ENCODE results near the gene VOPP1.

The VOPP1 gene

DNA sequence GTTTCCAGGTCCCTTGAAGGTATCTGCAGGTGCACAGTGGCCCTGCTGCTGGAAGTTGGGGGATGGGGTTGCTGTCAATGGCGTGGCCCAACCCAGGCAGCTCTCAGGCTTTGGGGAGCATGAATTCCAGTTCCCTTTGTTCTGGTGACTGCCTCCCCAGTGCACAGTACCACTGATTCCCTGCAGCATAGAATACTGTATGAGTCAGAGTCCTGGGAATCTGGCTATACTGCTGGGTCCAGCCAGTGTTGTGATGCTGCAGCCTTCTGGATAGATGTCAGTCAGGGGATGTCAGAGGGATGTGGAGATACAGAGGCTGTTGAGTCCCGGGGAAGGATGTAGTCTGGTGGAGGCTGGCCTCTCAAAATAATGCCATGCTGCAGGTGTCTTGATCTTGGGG lies 107.9 kb downstream of the VOPP1 start:
- TF ChIP-seq CTCF (IDR thresholded peaks at IDR 0.05; ENCODE audit: insufficient read depth, low read length, missing control alignments), result no peak
- DNase-seq (ENCODE audit: low read depth, low spot score), result no peak
- H3K4me3 ChIP-seq (ENCODE audit: low read depth, low read length), result no peak overlapping the region
- POLR2A ChIA-PET, result no interaction called here
- CTCF ChIA-PET, result no interaction called here

DNA sequence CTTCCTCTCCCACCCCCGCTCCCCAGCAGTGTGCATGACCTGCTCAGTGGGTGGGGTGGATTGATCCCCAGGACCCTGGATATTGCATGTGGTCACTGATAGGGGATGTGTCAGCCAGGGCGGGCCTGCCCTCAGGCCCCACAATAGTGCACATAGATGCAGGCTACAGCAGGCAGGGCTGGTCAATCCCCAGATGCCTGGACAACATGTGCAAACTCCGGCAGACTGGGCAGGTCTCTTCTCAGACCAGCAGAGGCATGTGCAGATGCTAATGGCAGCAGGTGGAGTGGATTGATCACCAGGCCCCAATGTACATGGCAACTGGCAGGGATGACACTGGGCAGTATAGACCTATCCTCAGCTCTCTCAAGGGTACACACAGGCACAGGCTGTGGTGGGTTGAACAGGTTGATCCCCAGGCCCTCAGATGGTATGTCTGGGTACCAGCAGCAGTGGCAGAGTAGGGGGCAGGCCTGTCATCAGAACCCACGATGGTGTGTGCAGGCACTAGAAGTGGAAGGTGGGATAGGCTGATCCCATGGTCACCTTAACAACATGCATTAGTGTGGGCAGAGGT lies 108.5 kb downstream of the VOPP1 start:
- no peak overlapping the region for H3K4me3 ChIP-seq (ENCODE audit: low read depth, low read length)
- CTCF ChIA-PET, result no interaction called here
- no peak for TF ChIP-seq CTCF (IDR thresholded peaks at IDR 0.05; ENCODE audit: insufficient read depth, low read length, missing control alignments)
- POLR2A ChIA-PET, result no interaction called here
- no peak for DNase-seq (ENCODE audit: low read depth, low spot score)

DNA sequence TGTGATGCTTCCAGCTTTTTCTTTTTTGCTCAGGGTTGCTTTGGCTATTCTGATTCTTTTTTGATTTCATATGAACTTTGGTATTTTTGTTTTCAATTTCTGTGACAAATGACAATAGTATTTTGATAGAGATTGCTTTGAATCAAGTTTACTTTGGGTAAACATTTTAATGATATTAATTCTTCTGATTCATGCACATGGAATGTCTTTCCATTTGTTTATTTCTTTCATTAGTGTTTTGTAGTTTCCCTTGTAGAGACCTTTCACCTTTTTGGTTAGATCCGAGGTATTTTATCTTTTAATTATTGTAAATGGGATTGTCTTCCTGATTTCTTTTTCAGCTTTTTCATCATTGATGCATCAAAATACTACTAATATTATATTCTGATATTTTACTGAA lies 114.0 kb downstream of the VOPP1 start:
- ChIA-PET CTCF (no interaction called here), POLR2A (no interaction called here)
- no peak for TF ChIP-seq CTCF (IDR thresholded peaks at IDR 0.05; ENCODE audit: insufficient read depth, low read length, missing control alignments)
- no peak for DNase-seq (ENCODE audit: low read depth, low spot score)
- no peak overlapping the region for H3K4me3 ChIP-seq (ENCODE audit: low read depth, low read length)

DNA sequence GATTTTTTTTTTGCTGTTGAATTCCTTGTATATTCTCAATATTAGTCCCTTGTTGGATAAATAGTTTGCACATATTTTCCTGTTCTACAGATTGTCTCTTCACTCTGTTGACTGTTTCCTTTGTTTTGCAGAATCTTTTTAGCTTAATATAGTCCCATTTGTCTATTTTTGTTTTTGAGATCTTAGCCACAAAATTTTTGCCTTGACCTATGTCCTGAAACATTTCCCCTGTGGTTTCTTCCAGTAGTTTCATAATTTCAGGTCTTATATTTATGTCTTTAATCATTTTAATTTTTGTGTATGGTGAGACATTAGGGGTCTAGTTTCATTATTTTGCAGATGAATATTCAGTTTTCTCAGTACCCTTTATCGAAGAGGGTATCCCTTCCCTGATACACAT lies 114.5 kb downstream of the VOPP1 start:
- ChIA-PET CTCF (no interaction called here), POLR2A (no interaction called here)
- TF ChIP-seq CTCF (IDR thresholded peaks at IDR 0.05; ENCODE audit: insufficient read depth, low read length, missing control alignments), result no peak
- no peak for DNase-seq (ENCODE audit: low read depth, low spot score)
- no peak overlapping the region for H3K4me3 ChIP-seq (ENCODE audit: low read depth, low read length)

DNA sequence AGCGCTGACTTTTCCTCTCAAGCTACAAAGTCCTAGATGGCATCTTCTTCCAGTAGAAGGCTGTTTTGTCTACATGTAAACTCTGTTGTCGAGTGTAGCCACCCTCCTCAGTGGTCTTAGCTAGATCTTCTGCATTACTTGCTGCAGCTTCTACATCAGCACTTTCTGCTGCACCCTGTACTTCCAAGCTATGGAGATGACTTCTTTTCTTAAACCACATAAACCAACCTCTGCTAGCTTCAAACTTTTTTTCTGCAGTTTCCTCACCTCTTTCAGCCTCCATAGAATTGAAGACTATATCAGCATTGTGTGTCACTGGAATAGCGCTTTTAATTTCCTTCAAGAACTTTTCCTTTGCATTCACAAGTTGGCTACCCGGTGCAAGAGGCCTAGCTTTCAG lies 119.3 kb downstream of the VOPP1 start:
- H3K4me3 ChIP-seq (ENCODE audit: low read depth, low read length), result no peak overlapping the region
- CTCF ChIA-PET, result interaction anchor here (1.3 kb wide), 1 partner anchor 15 kb away, joined by 3 read pairs; no protein-coding TSS in a partner anchor
- DNase-seq (ENCODE audit: low read depth, low spot score), result no peak
- POLR2A ChIA-PET, result no interaction called here
- no peak for TF ChIP-seq CTCF (IDR thresholded peaks at IDR 0.05; ENCODE audit: insufficient read depth, low read length, missing control alignments)

GRCh38 chr7:55449992-55450535 lies 122.2 kb downstream of the VOPP1 start:
- ChIA-PET POLR2A (no interaction called here), CTCF (no interaction called here)
- no peak for TF ChIP-seq CTCF (IDR thresholded peaks at IDR 0.05; ENCODE audit: insufficient read depth, low read length, missing control alignments)
- no peak overlapping the region for H3K4me3 ChIP-seq (ENCODE audit: low read depth, low read length)
- DNase-seq (ENCODE audit: low read depth, low spot score), result no peak
